Ovary (tissue), 9 donors: ENCODE measurements around the gene KPNA4. TPM values are rescaled to one million over a fixed set of nuclear protein-coding genes. Genes with fewer than 3 reads are reported as not detected.

Source experiments
- DNase-seq, 5 donors: peaks; one replicate each; pipeline ENCODE4 v3.0.0-alpha.2; 2019 to 2020
- H3K27ac ChIP-seq, 2 donors: fragments of 200-600 bp; one replicate each; pipeline versions ENCODE4 v1.5.1 to v1.8.0; 2019 to 2022
- H3K27me3 ChIP-seq: fragments of 200-600 bp; one replicate; pipeline ENCODE4 v1.8.0; 2022
- H3K36me3 ChIP-seq: fragments of 200-600 bp; sonication (generic); one replicate; pipeline ENCODE4 v1.5.1; 2019
- H3K4me1 ChIP-seq: one replicate; pipeline ENCODE4 v1.8.1; 2013; ENCODE audit warnings: mild to moderate bottlenecking, moderate library complexity; ENCODE audit not compliant: insufficient read depth
- H3K4me3 ChIP-seq: fragments of 200-600 bp; sonication (generic); one replicate; pipeline ENCODE4 v1.5.1; 2017
- H3K9me3 ChIP-seq, 2 donors: fragments of 200-600 bp in 1 of 2; sonication (generic) in 1 of 2; one replicate each; pipeline versions ENCODE4 v1.5.1 to v1.8.1; 2013 to 2019; ENCODE audit warnings: mild to moderate bottlenecking in 1 of 2, moderate library complexity in 1 of 2
- EP300 ChIP-seq: sonication (generic); formaldehyde crosslinking; IDR thresholded peaks from one replicate; pipeline ENCODE4 v1.6.1; 2017; ENCODE audit warnings: antibody characterized with exemption
- POLR2A ChIP-seq: fragments of 450-650 bp; IDR thresholded peaks from one replicate; pipeline ENCODE4 v1.6.1; 2017; ENCODE audit warnings: antibody characterized with exemption, mild to moderate bottlenecking, moderate library complexity
- WGBS, 3 donors: extraction: QIAGEN DNeasy Blood & Tissue Kit in 1 of 3; methylation state at CpG; one replicate each; pipeline versions ENCODE4 v1.1.5 to v1.1.7; 2013 to 2017; 5-methylcytosine and 5-hydroxymethylcytosine counted together
- intact Hi-C, 4 donors: fragments of 100-400 bp; cut with DNase I; formaldehyde crosslinking; loops; one replicate each; pipeline versions ENCODE4 v1.11.0 to v1.15.1; 2022 to 2023
- polyA plus RNA-seq, 2 donors: library from polyadenylated mRNA; stranded (reverse); fragments of 200-250 nt in 1 of 2; fragments of 350-450 nt in 1 of 2; fragmentation: Illumina TruSeq in 1 of 2; extraction: RNeasy Lipid Tissue Mini Kit (QIAGEN cat#74804) in 1 of 2; gene quantifications; one replicate each; pipeline ENCODE4 v1.2.3, GENCODE V29; 2013 to 2014
- total RNA-seq, 7 donors: library from RNA; depleted of rRNA in 2 of 7; stranded (reverse); fragments of >200 nt in 2 of 7; fragmentation: NEBNext Ultra II Directional in 3 of 7; extraction: Animal tissue kit (Norgen Biotek cat#: 25700) in 3 of 7; gene quantifications; one replicate each; pipeline versions ENCODE4 v1.1.0 to v1.2.4, GENCODE V29; 2016 to 2023
- TF ChIP-seq, protein P1 (sequence below), 3 donors: fragments of 450-650 bp in 2 of 3; fragments of 200-600 bp in 1 of 3; IDR thresholded peaks; one replicate each; pipeline versions ENCODE4 v1.5.1 to v1.8.0; 2016 to 2022; ENCODE audit warnings: antibody characterized with exemption in 3 of 3, mild to moderate bottlenecking in 1 of 3
- donor health status: DM: no; HTN: no; CAD: no; lungs with moderate emphysema.
- donor health status: DM: no; HTN: no; CAD: no.
- donor health status: Bipolar disorder and iron deficiency.
- donor health status: DM: yes; HTN: yes; CAD: no.
- donor health status: DM: no; HTN: no; CAD: no.
- donor health status: DM: yes; HTN: yes; CAD: no.

Gene KPNA4
- total and polyA plus RNA-seq, 9 donors: 11.4 to 64.0 (median 36.8) TPM

GRCh38 chr3:160471892-160472291 is 93.5 kb downstream of the KPNA4 start:
- H3K36me3 ChIP-seq: no peaks in the 10 kb centered on the region
- H3K27me3 ChIP-seq: no peaks in the 10 kb centered on the region
- no peak overlapping the region for H3K4me3 ChIP-seq
- no peaks in the 10 kb centered on the region for H3K4me1 ChIP-seq
- 63 to 84% (median 70%) methylated on average over 2 of the region's 2 CpGs for WGBS, 3 donors
- TF ChIP-seq, protein P1, sequence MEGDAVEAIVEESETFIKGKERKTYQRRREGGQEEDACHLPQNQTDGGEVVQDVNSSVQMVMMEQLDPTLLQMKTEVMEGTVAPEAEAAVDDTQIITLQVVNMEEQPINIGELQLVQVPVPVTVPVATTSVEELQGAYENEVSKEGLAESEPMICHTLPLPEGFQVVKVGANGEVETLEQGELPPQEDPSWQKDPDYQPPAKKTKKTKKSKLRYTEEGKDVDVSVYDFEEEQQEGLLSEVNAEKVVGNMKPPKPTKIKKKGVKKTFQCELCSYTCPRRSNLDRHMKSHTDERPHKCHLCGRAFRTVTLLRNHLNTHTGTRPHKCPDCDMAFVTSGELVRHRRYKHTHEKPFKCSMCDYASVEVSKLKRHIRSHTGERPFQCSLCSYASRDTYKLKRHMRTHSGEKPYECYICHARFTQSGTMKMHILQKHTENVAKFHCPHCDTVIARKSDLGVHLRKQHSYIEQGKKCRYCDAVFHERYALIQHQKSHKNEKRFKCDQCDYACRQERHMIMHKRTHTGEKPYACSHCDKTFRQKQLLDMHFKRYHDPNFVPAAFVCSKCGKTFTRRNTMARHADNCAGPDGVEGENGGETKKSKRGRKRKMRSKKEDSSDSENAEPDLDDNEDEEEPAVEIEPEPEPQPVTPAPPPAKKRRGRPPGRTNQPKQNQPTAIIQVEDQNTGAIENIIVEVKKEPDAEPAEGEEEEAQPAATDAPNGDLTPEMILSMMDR (IDR thresholded peaks at IDR 0.05): no peak
- no peak for TF ChIP-seq EP300
- TF ChIP-seq POLR2A: no peak
- DNase-seq: no peak
- intact Hi-C loops: no loop called here
- H3K9me3 ChIP-seq: peaks cover 0 to 3% of the 10 kb centered on the region in 2 donors
- H3K27ac ChIP-seq: no peak overlapping the region

DNA sequence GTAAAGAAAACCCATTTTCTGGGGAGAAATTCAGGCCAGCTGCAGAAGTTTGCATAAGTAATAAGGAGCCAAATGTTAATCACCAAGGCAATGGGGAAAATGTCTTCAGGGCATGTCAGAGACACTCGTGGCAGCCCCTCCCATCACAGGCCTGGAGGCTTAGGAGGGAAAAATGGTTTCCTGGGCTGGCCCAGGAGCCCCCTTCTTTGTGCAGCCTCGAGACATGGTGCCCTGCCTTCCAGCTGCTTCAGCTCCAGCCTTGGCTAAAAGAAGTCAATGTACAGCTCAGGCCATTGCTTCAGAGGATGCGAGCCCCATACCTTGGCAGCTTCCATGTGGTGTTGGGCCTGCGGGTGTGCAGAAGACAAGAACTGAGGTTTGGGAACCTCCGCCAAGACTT is 95.2 kb downstream of the KPNA4 start:
- TF ChIP-seq EP300 (no peak), POLR2A (no peak)
- TF ChIP-seq, protein P1 (IDR thresholded peaks at IDR 0.05): no peak
- WGBS, 3 donors: 83 to 89% (median 83%) methylated on average over 5 of the region's 5 CpGs
- Histone ChIP-seq H3K4me3 (no peak overlapping the region), H3K27me3 (no peaks in the 10 kb centered on the region), H3K9me3 (peaks cover 0 to 3% of the 10 kb centered on the region in 2 donors), H3K4me1 (no peaks in the 10 kb centered on the region), H3K36me3 (no peaks in the 10 kb centered on the region), H3K27ac (no peak overlapping the region)
- no peak for DNase-seq
- intact Hi-C loops: no loop called here

- no peaks in the 10 kb centered on the region for H3K36me3 ChIP-seq
- no peaks in the 10 kb centered on the region for H3K27me3 ChIP-seq
- no peaks in the 10 kb centered on the region for H3K9me3 ChIP-seq
- 39 to 83% (median 76%) methylated on average over 1 of the region's 1 CpG for WGBS, 3 donors
- intact Hi-C loops: no loop called here
- no peak overlapping the region for H3K4me3 ChIP-seq
- no peak for DNase-seq
- H3K4me1 ChIP-seq: no peaks in the 10 kb centered on the region
- TF ChIP-seq POLR2A (no peak), EP300 (no peak)
- TF ChIP-seq, protein P1 (IDR thresholded peaks at IDR 0.05): no peak
- H3K27ac ChIP-seq: no peak overlapping the region
Measured at GRCh38 chr3:160464971-160465370, 100.4 kb downstream of the KPNA4 start.

- Histone ChIP-seq H3K27ac (no peak overlapping the region), H3K9me3 (no peaks in the 10 kb centered on the region), H3K36me3 (no peaks in the 10 kb centered on the region), H3K4me1 (no peaks in the 10 kb centered on the region), H3K4me3 (no peak overlapping the region), H3K27me3 (no peaks in the 10 kb centered on the region)
- no peak for TF ChIP-seq EP300
- TF ChIP-seq POLR2A: no peak
- TF ChIP-seq, protein P1 (IDR thresholded peaks at IDR 0.05): no peak
- intact Hi-C loops: no loop called here
- no peak for DNase-seq
- WGBS, 3 donors: 90 to 99% (median 91%) methylated on average over 2 of the region's 2 CpGs
Measured at GRCh38 chr3:160464321-160464720, 101.0 kb downstream of the KPNA4 start.
